Gastroesophageal sphincter (tissue), 3 donors: ENCODE results near the gene ALDH18A1.

Source experiments
- CTCF ChIP-seq, 4 experiments: fragments of 200-600 bp in 2 of 4; fragments of 450-650 bp in 2 of 4; sonication (generic) in 1 of 4; IDR thresholded peaks; one replicate each; pipeline ENCODE4 v1.5.1; 2017 to 2019; ENCODE audit warnings: antibody characterized with exemption in 4 of 4, mild to moderate bottlenecking in 2 of 4, moderate library complexity in 2 of 4
- POLR2A ChIP-seq, 2 donors: fragments of 450-650 bp; IDR thresholded peaks; one replicate each; pipeline ENCODE4 v1.6.1; 2017; ENCODE audit warnings: antibody characterized with exemption in 2 of 2, mild to moderate bottlenecking in 2 of 2, moderate library complexity in 1 of 2
- POLR2AphosphoS5 ChIP-seq: sonication (generic); formaldehyde crosslinking; IDR thresholded peaks from one replicate; pipeline ENCODE4 v1.6.1; 2017; ENCODE audit warnings: antibody characterized with exemption

DNA sequence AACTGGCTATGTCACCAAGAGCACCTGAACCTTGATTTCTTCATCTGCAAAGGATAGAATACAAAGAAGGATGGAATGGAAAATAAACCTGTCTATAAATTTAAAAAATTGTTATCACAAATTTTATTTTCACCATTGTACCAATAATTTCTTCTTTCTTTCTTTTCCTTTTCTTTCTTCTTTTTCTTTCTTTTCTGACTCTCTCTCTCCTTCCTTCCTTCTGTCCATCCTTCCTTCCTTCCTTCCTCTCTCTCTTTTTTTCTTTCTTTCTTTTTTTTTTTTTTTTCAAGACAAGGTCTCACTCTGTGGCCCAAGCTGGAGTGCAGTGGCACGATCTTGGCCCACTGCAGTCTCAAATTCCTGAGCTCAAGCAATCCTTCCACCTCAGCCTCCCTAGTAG lies 58.7 kb downstream of the ALDH18A1 start:
- TF ChIP-seq CTCF (IDR thresholded peaks at IDR 0.05) (no peak), POLR2AphosphoS5 (no peak), POLR2A (IDR thresholded peaks at IDR 0.05) (no peak)
